SK-N-DZ (cell line): ENCODE data around the gene RPAP3.

ENCODE experiments used
- DNase-seq: peaks from one replicate; pipeline ENCODE4 v3.0.0-alpha.2; 2015; ENCODE audit warnings: low spot score

Gene RPAP3

GRCh38 chr12:47721431-47721973 is 15.7 kb upstream of the RPAP3 start:
- no peak for DNase-seq

GRCh38 chr12:47718531-47718930 is 12.7 kb upstream of the RPAP3 start:
- no peak for DNase-seq

GRCh38 chr12:47717443-47718193 is 11.8 kb upstream of the RPAP3 start:
- peak; percentile 65 for DNase-seq

- no peak for DNase-seq
Observed at GRCh38 chr12:47717046-47717442, 11.2 kb upstream of the RPAP3 start.

- DNase-seq = no peak
Observed at GRCh38 chr12:47715877-47716548, 10.2 kb upstream of the RPAP3 start.

- peak; percentile 84 for DNase-seq
Observed at GRCh38 chr12:47715393-47715876, 9.6 kb upstream of the RPAP3 start.

GRCh38 chr12:47714826-47715386 is 9.1 kb upstream of the RPAP3 start:
- no peak for DNase-seq

GRCh38 chr12:47712171-47712570 is 6.3 kb upstream of the RPAP3 start:
- no peak for DNase-seq

GRCh38 chr12:47711448-47711847 is 5.6 kb upstream of the RPAP3 start:
- no peak for DNase-seq

- no peak for DNase-seq
Observed at GRCh38 chr12:47710278-47710677, 4.4 kb upstream of the RPAP3 start.

- DNase-seq = no peak
Observed at GRCh38 chr12:47709671-47710070, 3.8 kb upstream of the RPAP3 start.

- no peak for DNase-seq
Observed at GRCh38 chr12:47709237-47709636, 3.4 kb upstream of the RPAP3 start.

- DNase-seq = no peak
Observed at GRCh38 chr12:47707905-47708543, 2.2 kb upstream of the RPAP3 start.

- no peak for DNase-seq
Observed at GRCh38 chr12:47707355-47707754, 1.5 kb upstream of the RPAP3 start.

- DNase-seq = no peak
Observed at GRCh38 chr12:47705229-47705565, 633 bp downstream of the RPAP3 start.

- DNase-seq = no peak
Observed at GRCh38 chr12:47704719-47705118, 1.1 kb downstream of the RPAP3 start.

- no peak for DNase-seq
Observed at GRCh38 chr12:47700263-47700662, 5.6 kb downstream of the RPAP3 start.

GRCh38 chr12:47698631-47699030 is 7.2 kb downstream of the RPAP3 start:
- no peak for DNase-seq

- DNase-seq = no peak
Observed at GRCh38 chr12:47698055-47698454, 7.8 kb downstream of the RPAP3 start.

GRCh38 chr12:47689215-47689614 is 16.6 kb downstream of the RPAP3 start:
- DNase-seq = no peak

- DNase-seq = no peak
Observed at GRCh38 chr12:47687636-47688035, 18.2 kb downstream of the RPAP3 start.

GRCh38 chr12:47686645-47687240 is 19.1 kb downstream of the RPAP3 start:
- no peak for DNase-seq
